WTC11 (cell line): ENCODE results near the gene NTPCR. TPM values are rescaled to one million over a fixed set of nuclear protein-coding genes. Genes with fewer than 3 reads are reported as not detected.

Experiments used
- ATAC-seq: fragments of 200-7000 bp; cut with Tn5 transposase; 2 replicates; pipeline ENCODE4 v1.10.0; 2021; ENCODE audit warnings: mild to moderate bottlenecking, moderate library complexity
- CTCF ChIA-PET: fragments of 300-600 bp; sonication (Branson Sonifier 250); formaldehyde crosslinking; loops from one replicate; lab custom pipeline; 2021; ENCODE audit warnings: antibody characterized with exemption; lab: Charles Lee
- POLR2A ChIA-PET: fragments of 350-600 bp; sonication (Branson Sonifier 250); formaldehyde crosslinking; loops from one replicate; lab custom pipeline; 2021; ENCODE audit warnings: antibody characterized with exemption; lab: Charles Lee
- DNase-seq: peaks from one replicate; pipeline ENCODE4 v3.0.0; 2021; ENCODE audit warnings: low spot score
- H3K27ac Mint-ChIP-seq: 2 replicates; pipeline ENCODE4 v1.8.0; 2021; ENCODE audit warnings: mixed read lengths
- H3K27me3 Mint-ChIP-seq: 2 replicates; pipeline ENCODE4 v1.8.0; 2021; ENCODE audit warnings: low read depth, mild to moderate bottlenecking, moderate library complexity, mixed read lengths
- H3K36me3 Mint-ChIP-seq: 2 replicates; pipeline ENCODE4 v1.8.0; 2021; ENCODE audit warnings: mixed read lengths
- H3K4me1 Mint-ChIP-seq: 2 replicates; pipeline ENCODE4 v1.8.0; 2022; ENCODE audit warnings: mixed read lengths
- H3K4me3 Mint-ChIP-seq: 2 replicates; pipeline ENCODE4 v1.8.0; 2021; ENCODE audit warnings: mild to moderate bottlenecking, moderate library complexity, mixed read lengths
- H3K9me3 Mint-ChIP-seq: 2 replicates; pipeline ENCODE4 v1.8.0; 2021; ENCODE audit warnings: mixed read lengths
- AFF4 ChIP-seq: sonication (generic); formaldehyde crosslinking; IDR thresholded peaks from 2 replicates; pipeline ENCODE4 v1.8.1; 2023; ENCODE audit warnings: mild to moderate bottlenecking, missing genetic modification reagents, borderline replicate concordance
- GABPB1 ChIP-seq: sonication (generic); formaldehyde crosslinking; IDR thresholded peaks from 2 replicates; pipeline ENCODE4 v1.8.1; 2023; ENCODE audit warnings: mild to moderate bottlenecking, missing genetic modification reagents
- HMGA2 ChIP-seq: fragments of 250-450 bp; sonication (Bioruptor Pico); IDR thresholded peaks from 2 replicates; pipeline ENCODE4 v1.4.0; 2021; ENCODE audit warnings: mild to moderate bottlenecking, moderate library complexity
- HMGXB4 ChIP-seq: sonication (generic); formaldehyde crosslinking; IDR thresholded peaks from 2 replicates; pipeline ENCODE4 v1.8.1; 2023; ENCODE audit warnings: mild to moderate bottlenecking, moderate library complexity, missing genetic modification reagents
- IRF2 ChIP-seq: sonication (generic); formaldehyde crosslinking; IDR thresholded peaks from 2 replicates; pipeline ENCODE4 v1.8.0; 2022; ENCODE audit warnings: low read depth, missing genetic modification reagents, borderline replicate concordance
- NFE2L1 ChIP-seq: sonication (generic); formaldehyde crosslinking; IDR thresholded peaks from 2 replicates; pipeline ENCODE4 v1.8.1; 2023; ENCODE audit warnings: missing genetic modification reagents
- RORB ChIP-seq: fragments of 250-450 bp; sonication (Bioruptor Pico); IDR thresholded peaks from 2 replicates; pipeline ENCODE4 v1.9.0; 2021; ENCODE audit warnings: mild to moderate bottlenecking
- TP53 ChIP-seq: sonication (generic); formaldehyde crosslinking; IDR thresholded peaks from 2 replicates; pipeline ENCODE4 v1.8.1; 2023; ENCODE audit warnings: mild to moderate bottlenecking, missing genetic modification reagents
- ZNF138 ChIP-seq: sonication (generic); formaldehyde crosslinking; conservative IDR thresholded peaks from 2 replicates; pipeline ENCODE4 v1.8.1; 2022; ENCODE audit warnings: mild to moderate bottlenecking, moderate library complexity, missing genetic modification reagents
- ZNF232 ChIP-seq: sonication (generic); formaldehyde crosslinking; IDR thresholded peaks from 2 replicates; pipeline ENCODE4 v1.8.0; 2022; ENCODE audit warnings: mild to moderate bottlenecking, missing genetic modification reagents
- ZNF317 ChIP-seq: sonication (generic); formaldehyde crosslinking; IDR thresholded peaks from 2 replicates; pipeline ENCODE4 v1.8.1; 2023; ENCODE audit warnings: low read depth, mild to moderate bottlenecking, moderate library complexity, missing genetic modification reagents, borderline replicate concordance
- ZNF396 ChIP-seq: fragments of 250-450 bp; sonication (Bioruptor Pico); IDR thresholded peaks from 2 replicates; pipeline ENCODE4 v1.8.0; 2021; ENCODE audit warnings: mild to moderate bottlenecking, moderate library complexity, borderline replicate concordance
- ZNF416 ChIP-seq: fragments of 250-450 bp; sonication (Bioruptor Pico); IDR thresholded peaks from 2 replicates; pipeline ENCODE4 v1.9.0; 2021; ENCODE audit warnings: mild to moderate bottlenecking, inconsistent platforms
- total RNA-seq: library from RNA; stranded (reverse); gene quantifications from 3 replicates; pipeline ENCODE4 v1.2.3, GENCODE V29; 2021
- TF ChIP-seq, protein P1 (sequence below): fragments of 250-450 bp; sonication (Bioruptor Pico); conservative IDR thresholded peaks from 2 replicates; pipeline ENCODE4 v1.9.0; 2021; ENCODE audit warnings: mild to moderate bottlenecking
- TF ChIP-seq, protein P2 (sequence below): sonication (generic); formaldehyde crosslinking; IDR thresholded peaks from 2 replicates; pipeline ENCODE4 v1.8.0; 2022; ENCODE audit warnings: mild to moderate bottlenecking, missing genetic modification reagents
- TF ChIP-seq, protein P3 (sequence below): sonication (generic); formaldehyde crosslinking; IDR thresholded peaks from 2 replicates; pipeline ENCODE4 v1.8.1; 2022; ENCODE audit warnings: mild to moderate bottlenecking, missing genetic modification reagents, moderate library complexity, borderline replicate concordance
- TF ChIP-seq, protein P4 (sequence below): fragments of 250-450 bp; sonication (Bioruptor Pico); IDR thresholded peaks from 2 replicates; pipeline ENCODE4 v2.1.2; 2022; ENCODE audit warnings: mild to moderate bottlenecking, moderate library complexity

The NTPCR gene
- total RNA-seq, 1 experiment from 2014 or later: 102 TPM

- TF ChIP-seq TP53 (no peak), GABPB1 (no peak), ZNF232 (CRISPR knock-in tag) (no peak)
- TF ChIP-seq, protein P1, sequence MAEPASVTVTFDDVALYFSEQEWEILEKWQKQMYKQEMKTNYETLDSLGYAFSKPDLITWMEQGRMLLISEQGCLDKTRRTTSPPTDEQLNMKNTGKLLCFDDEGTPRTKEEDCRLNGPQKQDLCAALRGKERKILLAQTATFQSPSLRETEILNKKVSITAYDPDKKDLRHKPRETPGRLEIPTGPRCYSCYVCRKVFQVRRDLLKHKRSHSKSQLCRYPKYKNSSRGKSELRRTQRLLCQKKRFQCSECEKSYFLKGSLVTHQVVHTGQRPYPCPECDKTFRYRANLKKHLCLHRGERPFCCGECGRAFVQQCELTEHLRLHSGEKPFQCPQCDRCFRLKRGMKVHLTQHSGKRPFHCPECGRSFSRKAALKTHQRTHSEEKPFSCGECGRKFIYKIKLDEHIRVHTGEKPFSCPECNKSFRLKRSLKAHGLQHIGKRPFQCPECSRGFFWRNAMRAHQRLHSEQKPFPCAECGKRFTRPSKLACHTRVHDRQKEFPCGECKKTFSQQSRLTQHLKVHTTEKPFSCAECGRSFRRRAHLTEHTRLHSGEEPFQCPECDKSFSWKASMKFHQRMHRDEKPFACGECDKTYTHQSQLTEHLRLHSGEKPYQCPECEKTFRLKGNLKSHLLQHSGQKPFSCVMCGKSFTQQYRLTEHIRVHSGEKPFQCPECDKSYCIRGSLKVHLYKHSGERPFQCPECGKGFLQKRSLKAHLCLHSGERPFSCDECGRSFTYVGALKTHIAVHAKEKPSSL (CRISPR knock-in tag): no peak
- TF ChIP-seq, all 79 proteins: peak for 0
These were observed 46.3 kb upstream of the NTPCR start (continued) for GRCh38 chr1:232904131-232904530.

GRCh38 chr1:232904566-232904965 lies 45.8 kb upstream of the NTPCR start:
- TF ChIP-seq, protein P2, sequence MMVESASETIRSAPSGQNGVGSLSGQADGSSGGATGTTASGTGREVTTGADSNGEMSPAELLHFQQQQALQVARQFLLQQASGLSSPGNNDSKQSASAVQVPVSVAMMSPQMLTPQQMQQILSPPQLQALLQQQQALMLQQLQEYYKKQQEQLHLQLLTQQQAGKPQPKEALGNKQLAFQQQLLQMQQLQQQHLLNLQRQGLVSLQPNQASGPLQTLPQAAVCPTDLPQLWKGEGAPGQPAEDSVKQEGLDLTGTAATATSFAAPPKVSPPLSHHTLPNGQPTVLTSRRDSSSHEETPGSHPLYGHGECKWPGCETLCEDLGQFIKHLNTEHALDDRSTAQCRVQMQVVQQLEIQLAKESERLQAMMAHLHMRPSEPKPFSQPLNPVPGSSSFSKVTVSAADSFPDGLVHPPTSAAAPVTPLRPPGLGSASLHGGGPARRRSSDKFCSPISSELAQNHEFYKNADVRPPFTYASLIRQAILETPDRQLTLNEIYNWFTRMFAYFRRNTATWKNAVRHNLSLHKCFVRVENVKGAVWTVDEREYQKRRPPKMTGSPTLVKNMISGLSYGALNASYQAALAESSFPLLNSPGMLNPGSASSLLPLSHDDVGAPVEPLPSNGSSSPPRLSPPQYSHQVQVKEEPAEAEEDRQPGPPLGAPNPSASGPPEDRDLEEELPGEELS (CRISPR knock-in tag): no peak
- no peak for TF ChIP-seq NFE2L1 (CRISPR knock-in tag)
- no peak for TF ChIP-seq ZNF317 (CRISPR knock-in tag)
- no peak for TF ChIP-seq ZNF138
- CTCF ChIA-PET: no interaction called here
- Mint-ChIP-seq H3K4me3 (no peak overlapping the region), H3K36me3 (no peaks in the 10 kb centered on the region), H3K9me3 (no peaks in the 10 kb centered on the region), H3K27me3 (peaks cover 9% of the 10 kb centered on the region), H3K27ac (no peak overlapping the region), H3K4me1 (peaks cover 20% of the 10 kb centered on the region)
- POLR2A ChIA-PET: no interaction called here
- ATAC-seq (no peak), DNase-seq (no peak)

DNA sequence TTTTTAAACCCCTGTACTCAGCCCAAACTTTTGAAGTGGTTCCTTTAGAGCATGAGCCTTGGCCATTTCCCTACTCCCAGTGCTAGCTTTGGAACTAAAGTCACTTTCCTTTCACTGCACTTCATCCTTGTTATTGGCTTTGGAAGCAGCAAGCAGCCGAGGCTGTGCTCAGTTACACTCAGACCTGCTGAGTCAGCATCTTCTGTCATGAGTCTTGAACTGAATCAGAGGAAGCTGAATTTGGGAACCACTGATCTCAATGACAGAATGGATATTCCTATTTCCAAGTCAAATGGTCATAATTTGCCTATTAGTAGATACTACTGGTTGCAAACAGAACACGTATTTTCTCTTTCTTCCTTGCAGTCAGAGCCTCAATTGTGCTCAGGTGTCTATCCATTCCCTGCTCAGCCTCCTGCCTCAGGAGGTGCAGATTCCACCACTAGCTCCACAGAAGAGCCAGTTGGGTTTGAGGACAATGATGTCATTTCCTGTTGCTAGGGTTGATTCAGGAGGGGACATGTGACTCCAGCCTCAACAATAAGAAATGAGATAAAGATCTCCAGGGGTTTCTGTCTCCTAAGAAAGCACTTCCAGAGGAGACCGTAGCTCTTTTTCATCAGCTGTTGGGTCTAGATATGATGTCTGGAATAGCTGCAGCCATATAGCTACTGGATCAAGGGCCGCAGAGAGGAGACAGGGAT lies 44.9 kb upstream of the NTPCR start:
- Mint-ChIP-seq H3K4me3 (no peak overlapping the region), H3K27ac (no peak overlapping the region), H3K27me3 (peaks cover 11% of the 10 kb centered on the region), H3K36me3 (no peaks in the 10 kb centered on the region), H3K9me3 (peaks cover 7% of the 10 kb centered on the region; the same call in 1 of the 2 replicates), H3K4me1 (peaks cover 15% of the 10 kb centered on the region)
- no peak for ATAC-seq
- DNase-seq: no peak
- ChIA-PET CTCF (interaction anchor here (1.8 kb wide), 1 partner anchor 25 kb away, joined by 5 read pairs; no protein-coding TSS in a partner anchor), POLR2A (no interaction called here)
- no peak for TF ChIP-seq HMGA2 (CRISPR knock-in tag)
- TF ChIP-seq ZNF416: no peak
- TF ChIP-seq, protein P3, sequence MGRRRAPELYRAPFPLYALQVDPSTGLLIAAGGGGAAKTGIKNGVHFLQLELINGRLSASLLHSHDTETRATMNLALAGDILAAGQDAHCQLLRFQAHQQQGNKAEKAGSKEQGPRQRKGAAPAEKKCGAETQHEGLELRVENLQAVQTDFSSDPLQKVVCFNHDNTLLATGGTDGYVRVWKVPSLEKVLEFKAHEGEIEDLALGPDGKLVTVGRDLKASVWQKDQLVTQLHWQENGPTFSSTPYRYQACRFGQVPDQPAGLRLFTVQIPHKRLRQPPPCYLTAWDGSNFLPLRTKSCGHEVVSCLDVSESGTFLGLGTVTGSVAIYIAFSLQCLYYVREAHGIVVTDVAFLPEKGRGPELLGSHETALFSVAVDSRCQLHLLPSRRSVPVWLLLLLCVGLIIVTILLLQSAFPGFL: no peak
- TF ChIP-seq HMGXB4 (CRISPR knock-in tag): no peak
- TF ChIP-seq RORB (CRISPR knock-in tag): no peak
- TF ChIP-seq, protein P4, sequence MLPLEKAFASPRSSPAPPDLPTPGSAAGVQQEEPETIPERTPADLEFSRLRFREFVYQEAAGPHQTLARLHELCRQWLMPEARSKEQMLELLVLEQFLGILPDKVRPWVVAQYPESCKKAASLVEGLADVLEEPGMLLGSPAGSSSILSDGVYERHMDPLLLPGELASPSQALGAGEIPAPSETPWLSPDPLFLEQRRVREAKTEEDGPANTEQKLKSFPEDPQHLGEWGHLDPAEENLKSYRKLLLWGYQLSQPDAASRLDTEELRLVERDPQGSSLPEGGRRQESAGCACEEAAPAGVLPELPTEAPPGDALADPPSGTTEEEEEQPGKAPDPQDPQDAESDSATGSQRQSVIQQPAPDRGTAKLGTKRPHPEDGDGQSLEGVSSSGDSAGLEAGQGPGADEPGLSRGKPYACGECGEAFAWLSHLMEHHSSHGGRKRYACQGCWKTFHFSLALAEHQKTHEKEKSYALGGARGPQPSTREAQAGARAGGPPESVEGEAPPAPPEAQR (CRISPR knock-in tag): no peak
- TF ChIP-seq AFF4 (CRISPR knock-in tag): no peak
- TF ChIP-seq IRF2 (CRISPR knock-in tag): no peak
- TF ChIP-seq, protein P1 (CRISPR knock-in tag): no peak
- no peak for TF ChIP-seq ZNF396 (CRISPR knock-in tag)
